Neural progenitor cell (in vitro differentiated cells): Measurements from ENCODE around the gene PCSK5. TPM values are rescaled to one million over a fixed set of nuclear protein-coding genes. Genes with fewer than 3 reads are reported as not detected.

Experiments used
- DNase-seq: peaks from one replicate; pipeline ENCODE4 v3.0.0-alpha.2; 2016; ENCODE audit warnings: low spot score
- H2AFZ ChIP-seq: fragments of 200-600 bp; sonication (generic); replicated peaks from 2 replicates; pipeline ENCODE4 v1.6.1; 2016; ENCODE audit warnings: antibody characterized with exemption
- H3F3A ChIP-seq: fragments of 200-600 bp; sonication (generic); 2 replicates; pipeline ENCODE4 v1.6.1; 2016; ENCODE audit warnings: antibody characterized with exemption, low read depth
- H3K27ac ChIP-seq: fragments of 200-600 bp; sonication (generic); 2 replicates; pipeline ENCODE4 v1.5.1; 2016; ENCODE audit warnings: mild to moderate bottlenecking
- H3K27me3 ChIP-seq: fragments of 200-600 bp; sonication (generic); 2 replicates; pipeline ENCODE4 v1.6.1; 2016; ENCODE audit warnings: mild to moderate bottlenecking, moderate library complexity
- H3K36me3 ChIP-seq: fragments of 200-600 bp; sonication (generic); 2 replicates; pipeline ENCODE4 v1.5.1; 2016
- H3K4me1 ChIP-seq: fragments of 200-600 bp; sonication (generic); 2 replicates; pipeline ENCODE4 v1.6.1; 2016; ENCODE audit warnings: mixed run types
- H3K4me2 ChIP-seq: fragments of 200-600 bp; sonication (generic); 2 replicates; pipeline ENCODE4 v1.6.1; 2016
- H3K4me3 ChIP-seq: fragments of 200-600 bp; sonication (generic); 2 replicates; pipeline ENCODE4 v1.5.1; 2016
- H3K79me2 ChIP-seq: fragments of 200-600 bp; sonication (generic); 2 replicates; pipeline ENCODE4 v1.6.1; 2016; ENCODE audit warnings: low read depth
- H3K9ac ChIP-seq: fragments of 200-600 bp; sonication (generic); 2 replicates; pipeline ENCODE4 v1.6.1; 2016
- H3K9me3 ChIP-seq: fragments of 200-600 bp; sonication (generic); 2 replicates; pipeline ENCODE4 v1.5.1; 2016; ENCODE audit warnings: low read depth
- H4K20me1 ChIP-seq: fragments of 200-600 bp; sonication (generic); 2 replicates; pipeline ENCODE4 v1.6.1; 2016; ENCODE audit warnings: low read depth
- H3K27ac Mint-ChIP-seq: 3 replicates; pipeline ENCODE4 v1.8.0; 2021; ENCODE audit warnings: mixed read lengths
- H3K27me3 Mint-ChIP-seq: 2 replicates; pipeline ENCODE4 v1.8.0; 2022; ENCODE audit warnings: low read depth, mild to moderate bottlenecking, inconsistent platforms, moderate library complexity, mixed read lengths; ENCODE audit not compliant: insufficient read depth
- H3K36me3 Mint-ChIP-seq: 3 replicates; pipeline ENCODE4 v1.8.0; 2021; ENCODE audit warnings: mixed read lengths
- H3K4me1 Mint-ChIP-seq: 3 replicates; pipeline ENCODE4 v1.8.0; 2021; ENCODE audit warnings: mixed read lengths
- H3K4me3 Mint-ChIP-seq: 3 replicates; pipeline ENCODE4 v1.8.0; 2021; ENCODE audit warnings: mild to moderate bottlenecking, moderate library complexity, mixed read lengths
- H3K9me3 Mint-ChIP-seq: 3 replicates; pipeline ENCODE4 v1.8.0; 2020; ENCODE audit warnings: mixed read lengths
- CTCF ChIP-seq: fragments of 200-600 bp; sonication (generic); IDR thresholded peaks from 2 replicates; pipeline ENCODE4 v1.5.1; 2017; ENCODE audit warnings: antibody characterized with exemption, mild to moderate bottlenecking
- EZH2 ChIP-seq: fragments of 200-600 bp; sonication (generic); IDR thresholded peaks from 2 replicates; pipeline ENCODE4 v1.6.1; 2017; ENCODE audit warnings: antibody characterized with exemption, mild to moderate bottlenecking, moderate library complexity
- EZH2phosphoT487 ChIP-seq: fragments of 200-600 bp; sonication (generic); IDR thresholded peaks from 2 replicates; pipeline ENCODE4 v1.6.1; 2017; ENCODE audit warnings: antibody characterized with exemption
- total RNA-seq: library from RNA; depleted of rRNA; stranded (reverse); fragments of >200 nt; gene quantifications from 2 replicates; pipeline ENCODE4 v1.2.3, GENCODE V29; 2015; ENCODE audit warnings: low replicate concordance

The PCSK5 gene
- total RNA-seq, 1 donor from 2014 or later, result 23.4 TPM

GRCh38 chr9:76215066-76215465 lies 324.6 kb downstream of the PCSK5 start:
- Histone ChIP-seq H3K36me3 (no peaks in the 10 kb centered on the region), H3K4me2 (no peak overlapping the region), H3F3A (peaks cover 12% of the 10 kb centered on the region), H3K9ac (no peak overlapping the region), H3K4me1 (peaks cover 20% of the 10 kb centered on the region), H3K27me3 (no peaks in the 10 kb centered on the region), H3K4me3 (no peak overlapping the region), H2AFZ (peak overlapping the region; percentile 84), H3K27ac (no peak overlapping the region), H4K20me1 (no peaks in the 10 kb centered on the region), H3K79me2 (no peaks in the 10 kb centered on the region), H3K9me3 (no peaks in the 10 kb centered on the region)
- H3K4me1 Mint-ChIP-seq, result peaks cover 32% of the 10 kb centered on the region
- no peaks in the 10 kb centered on the region for H3K36me3 Mint-ChIP-seq
- no peak for TF ChIP-seq CTCF
- TF ChIP-seq EZH2phosphoT487, result no peak
- TF ChIP-seq EZH2, result no peak
- H3K27ac Mint-ChIP-seq, result no peak overlapping the region
- DNase-seq, result peak; percentile 4
- peaks cover 2% of the 10 kb centered on the region for H3K27me3 Mint-ChIP-seq
- H3K4me3 Mint-ChIP-seq, result no peak overlapping the region
- H3K9me3 Mint-ChIP-seq, result peaks cover 3% of the 10 kb centered on the region

- Histone ChIP-seq H3K79me2 (no peaks in the 10 kb centered on the region), H2AFZ (no peak overlapping the region), H4K20me1 (no peaks in the 10 kb centered on the region), H3K27ac (no peak overlapping the region), H3K27me3 (no peaks in the 10 kb centered on the region), H3K9ac (no peak overlapping the region), H3K4me3 (no peak overlapping the region), H3F3A (peaks cover 12% of the 10 kb centered on the region), H3K36me3 (no peaks in the 10 kb centered on the region), H3K4me2 (no peak overlapping the region), H3K4me1 (peaks cover 20% of the 10 kb centered on the region), H3K9me3 (no peaks in the 10 kb centered on the region)
- Mint-ChIP-seq H3K27me3 (no peaks in the 10 kb centered on the region), H3K36me3 (no peaks in the 10 kb centered on the region), H3K4me1 (peaks cover 32% of the 10 kb centered on the region), H3K4me3 (no peak overlapping the region), H3K27ac (no peak overlapping the region), H3K9me3 (peaks cover 3% of the 10 kb centered on the region)
- TF ChIP-seq EZH2 (no peak), CTCF (no peak), EZH2phosphoT487 (no peak)
- DNase-seq, result no peak
Observed at GRCh38 chr9:76216161-76216649, 325.7 kb downstream of the PCSK5 start.

GRCh38 chr9:76218117-76218885 lies 327.8 kb downstream of the PCSK5 start:
- no peaks in the 10 kb centered on the region for H3K27me3 Mint-ChIP-seq
- H3F3A ChIP-seq, result peaks cover 12% of the 10 kb centered on the region
- peaks cover 3% of the 10 kb centered on the region for H3K9me3 Mint-ChIP-seq
- no peak overlapping the region for H3K27ac ChIP-seq
- no peak for DNase-seq
- H3K79me2 ChIP-seq, result no peaks in the 10 kb centered on the region
- no peaks in the 10 kb centered on the region for H3K36me3 ChIP-seq
- H3K4me2 ChIP-seq, result peak overlapping the region; percentile 26
- H4K20me1 ChIP-seq, result no peaks in the 10 kb centered on the region
- peaks cover 32% of the 10 kb centered on the region for H3K4me1 Mint-ChIP-seq
- no peak overlapping the region for H3K9ac ChIP-seq
- H3K4me1 ChIP-seq, result peaks cover 20% of the 10 kb centered on the region
- no peaks in the 10 kb centered on the region for H3K36me3 Mint-ChIP-seq
- H3K27ac Mint-ChIP-seq, result peak overlapping the region; percentile 16
- no peak overlapping the region for H3K4me3 ChIP-seq
- no peak overlapping the region for H3K4me3 Mint-ChIP-seq
- H3K27me3 ChIP-seq, result no peaks in the 10 kb centered on the region
- TF ChIP-seq EZH2 (no peak), CTCF (no peak), EZH2phosphoT487 (no peak)
- H3K9me3 ChIP-seq, result no peaks in the 10 kb centered on the region
- H2AFZ ChIP-seq, result peak overlapping the region; percentile 58
